K562 (cell line): ENCODE results near the gene RAB31. TPM values are rescaled to one million over a fixed set of nuclear protein-coding genes. Genes with fewer than 3 reads are reported as not detected.

Source experiments
- ATAC-seq: fragments of 200-7000 bp; cut with Tn5 transposase; 3 replicates; pipeline ENCODE4 v1.9.1; 2020; ENCODE audit warnings: moderate library complexity
- BruUV-seq: library from RNA; stranded (reverse); fragments of 400-500 nt; replicated peaks from 2 replicates; lab custom pipeline; 2021; lab: Mats Ljungman, UMichigan
- CTCF ChIA-PET: fragments of 300-600 bp; formaldehyde crosslinking; extraction: SDS; loops from one replicate; lab custom pipeline; 2021; ENCODE audit warnings: low intra/inter-chr PET ratio; lab: Yijun Ruan, JAX
- POLR2A ChIA-PET: fragments of 300-600, 350-650 bp; sonication (Branson Sonifier 250); formaldehyde crosslinking; extraction: SDS; loops from one replicate; lab custom pipeline; 2021; ENCODE audit warnings: antibody characterized with exemption, inconsistent platforms; lab: Yijun Ruan, JAX
- DNase-seq, 4 experiments: peaks; one replicate each; pipeline versions ENCODE4 v3.0.0 to v3.0.0-alpha.2; 2011 to 2018; ENCODE audit warnings: low spot score in 3 of 4, mixed read lengths in 3 of 4; ENCODE audit errors: extremely low read depth in 1 of 4
- FAIRE-seq: peaks from 2 replicates; lab custom pipeline; 2011; peaks lifted over from hg19 to GRCh38; lab: Jason Lieb, UNC
- H2AFZ ChIP-seq: 2 replicates; pipeline ENCODE4 v1.6.0; 2011; ENCODE audit warnings: low read depth, low read length, control low read depth, inconsistent platforms
- H3K27ac ChIP-seq: fragments of 200-600 bp; 3 replicates; pipeline ENCODE4 v1.8.0; 2011; ENCODE audit warnings: low read depth, mild to moderate bottlenecking, control low read depth, inconsistent platforms, low read length, moderate library complexity, mixed read lengths; ENCODE audit errors: extremely low read depth
- H3K27me3 ChIP-seq, 2 experiments: fragments of 300-600 bp in 1 of 2; 2 replicates in 1 of 2; 3 replicates in 1 of 2; pipeline versions ENCODE4 v1.6.0 to v1.8.0; 2011; ENCODE audit warnings: inconsistent platforms in 2 of 2, low read length in 2 of 2, mild to moderate bottlenecking in 1 of 2, mixed read lengths in 1 of 2, moderate library complexity in 1 of 2; ENCODE audit not compliant: control insufficient read depth in 2 of 2, insufficient read depth in 2 of 2
- H3K36me3 ChIP-seq: fragments of 300-600 bp; 3 replicates; pipeline ENCODE4 v1.8.0; 2011; ENCODE audit warnings: mild to moderate bottlenecking, low read length, inconsistent platforms; ENCODE audit not compliant: control insufficient read depth, insufficient read depth
- H3K4me1 ChIP-seq, 2 experiments: fragments of 200-600 bp in 1 of 2; replicated peaks in 1 of 2; 2 replicates in 1 of 2; 3 replicates in 1 of 2; pipeline versions ENCODE4 v1.5.1 to v1.8.0; 2011; ENCODE audit warnings: inconsistent platforms in 2 of 2, low read length in 2 of 2, mild to moderate bottlenecking in 1 of 2, mixed read lengths in 1 of 2, moderate library complexity in 1 of 2; ENCODE audit not compliant: control insufficient read depth in 2 of 2, insufficient read depth in 2 of 2
- H3K4me2 ChIP-seq: 2 replicates; pipeline ENCODE4 v1.6.1; 2011; ENCODE audit warnings: low read length, control low read depth, inconsistent platforms, mixed read lengths; ENCODE audit not compliant: insufficient read depth
- H3K4me3 ChIP-seq: fragments of 200-600 bp; sonication (generic), shearing (Covaris generic); 2 replicates; pipeline ENCODE4 v1.5.1; 2016; ENCODE audit warnings: control low read depth, inconsistent platforms
- H3K79me2 ChIP-seq: fragments of 200-600 bp; 3 replicates; pipeline ENCODE4 v1.8.0; 2011; ENCODE audit warnings: low read length, inconsistent platforms; ENCODE audit not compliant: control insufficient read depth, insufficient read depth
- H3K9ac ChIP-seq, 2 experiments: 2 replicates each; pipeline versions ENCODE4 v1.6.0 to v1.6.1; 2011; ENCODE audit warnings: low read depth in 2 of 2, low read length in 2 of 2, control low read depth in 1 of 2, inconsistent platforms in 1 of 2, mild to moderate bottlenecking in 1 of 2, mixed read lengths in 1 of 2; ENCODE audit not compliant: insufficient read depth in 1 of 2
- H3K9me1 ChIP-seq: one replicate; pipeline ENCODE4 v1.6.0; 2011; ENCODE audit warnings: inconsistent platforms, mild to moderate bottlenecking, low read length, moderate library complexity; ENCODE audit not compliant: control insufficient read depth, insufficient read depth
- H3K9me3 ChIP-seq: replicated peaks from 2 replicates; pipeline ENCODE4 v1.5.1; 2011; ENCODE audit warnings: low read depth, low read length, inconsistent platforms; ENCODE audit not compliant: control insufficient read depth, insufficient read depth
- H4K20me1 ChIP-seq: replicated peaks from 2 replicates; pipeline ENCODE4 v1.6.1; 2011; ENCODE audit warnings: low read length, inconsistent platforms, mixed read lengths; ENCODE audit not compliant: control insufficient read depth, insufficient read depth
- ETV6 ChIP-seq, 3 experiments: fragments of 150-350 bp in 1 of 3; sonication (generic) in 1 of 3; formaldehyde crosslinking in 1 of 3; IDR thresholded peaks; 2 replicates each; pipeline versions ENCODE4 v1.6.1 to v1.8.0; 2014 to 2022; ENCODE audit warnings: borderline replicate concordance in 2 of 3, low read depth in 2 of 3, antibody characterized with exemption in 1 of 3, low read length in 1 of 3, mild to moderate bottlenecking in 1 of 3, missing genetic modification reagents in 1 of 3
- FOXA3 ChIP-seq, 2 experiments: fragments of 450-650 bp in 1 of 2; sonication (generic) in 1 of 2; formaldehyde crosslinking; IDR thresholded peaks in 1 of 2; conservative IDR thresholded peaks in 1 of 2; 2 replicates each; pipeline versions ENCODE4 v1.4.0 to v1.8.0; 2020 to 2022; ENCODE audit warnings: mild to moderate bottlenecking in 2 of 2, missing genetic modification reagents in 1 of 2
- JUN ChIP-seq, 2 experiments: sonication (generic) in 1 of 2; formaldehyde crosslinking in 1 of 2; IDR thresholded peaks; 2 replicates each; pipeline versions ENCODE4 v1.6.1 to v1.8.0; 2012 to 2022; ENCODE audit warnings: borderline replicate concordance in 2 of 2, mild to moderate bottlenecking in 2 of 2, improper control_type of control experiment in 1 of 2, low read depth in 1 of 2, low read length in 1 of 2, missing genetic modification reagents in 1 of 2
- KLF1 ChIP-seq: fragments of 450-650 bp; IDR thresholded peaks from 2 replicates; pipeline ENCODE4 v1.6.1; 2016; ENCODE audit warnings: missing genetic modification characterization, missing compliant biosample characterization
- MEIS2 ChIP-seq: fragments of 450-650 bp; IDR thresholded peaks from 2 replicates; pipeline ENCODE4 v1.6.1; 2014; ENCODE audit warnings: mild to moderate bottlenecking; ENCODE audit not compliant: partially characterized antibody
- MXI1 ChIP-seq: IDR thresholded peaks from 2 replicates; pipeline ENCODE4 v1.6.1; 2011; ENCODE audit warnings: low read depth, mild to moderate bottlenecking, improper control_type of control experiment, low read length
- NR2C2 ChIP-seq, 2 experiments: fragments of 200-800 bp in 1 of 2; sonication (Bioruptor generic) in 1 of 2; sonication (generic) in 1 of 2; formaldehyde crosslinking in 1 of 2; IDR thresholded peaks; 2 replicates each; pipeline versions ENCODE4 v1.6.1 to v1.8.0; 2016 to 2022; ENCODE audit warnings: mild to moderate bottlenecking in 1 of 2, missing compliant biosample characterization in 1 of 2, missing genetic modification characterization in 1 of 2, missing genetic modification reagents in 1 of 2
- ZNF644 ChIP-seq: fragments of 200-800 bp; sonication (Bioruptor generic); IDR thresholded peaks from 2 replicates; pipeline ENCODE4 v1.6.1; 2016; ENCODE audit warnings: low read depth, missing genetic modification characterization, missing compliant biosample characterization
- whole genome bisulfite sequencing: fragments of 100-300 bp; shearing (Covaris generic); methylation state at CpG from one replicate; pipeline ENCODE4 v1.1.6; 2016; ENCODE audit warnings: low coverage, mixed read lengths; ENCODE audit not compliant: insufficient coverage; ENCODE audit errors: missing lambda C conversion rate; 5-methylcytosine and 5-hydroxymethylcytosine counted together
- in situ Hi-C: fragments of 300-500 bp; cut with MboI; formaldehyde crosslinking; loops from 4 replicates; pipeline ENCODE4 v1.15.0; 2018; ENCODE audit warnings: inconsistent platforms, mixed read lengths
- intact Hi-C: fragments of 100-400 bp; cut with micrococcal nuclease; formaldehyde crosslinking; loops from 2 replicates; pipeline ENCODE4 v1.14.2; 2022
- polyA plus RNA-seq, 8 experiments: library from polyadenylated mRNA; depleted of rRNA in 4 of 8; stranded (reverse) in 5 of 8; unstranded in 3 of 8; fragments of >200 nt; fragmentation: Nextera tagmentation in 2 of 8; fragmentation: Illumina TruSeq in 1 of 8; extraction: Ambion mirVana in 2 of 8; extraction: Trizol in 1 of 8; gene quantifications; 2 replicates each; pipeline versions ENCODE4 v1.2.1 to v1.2.3, GENCODE V29; 2011 to 2014; ENCODE audit warnings: inconsistent platforms in 1 of 8, missing spikeins in 1 of 8
- total RNA-seq, 7 experiments: library from RNA; depleted of rRNA in 6 of 7; stranded (reverse); fragments of >200 nt in 6 of 7; fragmentation: Illumina TruSeq in 2 of 7; extraction: Trizol in 2 of 7; gene quantifications; 2 replicates each; pipeline versions ENCODE4 v1.2.1 to v1.2.3, GENCODE V29; 2011 to 2021; ENCODE audit warnings: low replicate concordance in 1 of 7
- TF ChIP-seq, protein P1 (sequence below), 2 experiments: IDR thresholded peaks in 1 of 2; conservative IDR thresholded peaks in 1 of 2; 2 replicates each; pipeline ENCODE4 v1.6.1; 2016; ENCODE audit warnings: low read depth in 2 of 2, mild to moderate bottlenecking in 1 of 2, missing compliant biosample characterization in 1 of 2, missing genetic modification characterization in 1 of 2, moderate library complexity in 1 of 2
- TF ChIP-seq, protein P2 (sequence below): sonication (generic); formaldehyde crosslinking; IDR thresholded peaks from 2 replicates; pipeline ENCODE4 v1.8.0; 2022; ENCODE audit warnings: mild to moderate bottlenecking, missing genetic modification reagents

RAB31 gene
- total and polyA plus RNA-seq, 9 of the 15 experiments (the other 6 are each of a cell fraction or from before 2014, with no cell fraction given) = 20.7 to 70.4 (median 41.3) TPM

DNA sequence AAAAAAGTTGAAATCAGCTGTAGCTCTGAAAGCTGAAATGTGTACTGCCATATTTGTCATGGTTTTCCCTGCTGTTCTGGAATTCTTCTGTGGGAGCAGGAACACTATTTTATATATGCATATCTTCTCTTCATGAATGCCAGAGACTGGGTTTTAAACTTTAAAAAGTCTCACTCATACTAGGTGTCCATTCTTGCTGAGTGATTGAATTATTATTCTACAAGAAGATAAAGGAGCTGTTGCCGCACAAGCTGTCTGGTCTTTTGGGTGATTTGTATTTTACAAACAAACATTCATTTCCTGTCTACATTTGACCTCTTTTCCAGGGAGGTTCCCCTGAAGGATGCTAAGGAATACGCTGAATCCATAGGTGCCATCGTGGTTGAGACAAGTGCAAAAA lies 137.2 kb downstream of the RAB31 start:
- peaks cover 5% of the 10 kb centered on the region; the same call in 1 of the 3 replicates for H3K79me2 ChIP-seq
- no peak for ATAC-seq
- no peak overlapping the region for H3K27ac ChIP-seq
- H3K27me3 ChIP-seq = no peaks in the 10 kb centered on the region
- FAIRE-seq = no peak
- no peaks in the 10 kb centered on the region for H3K9me1 ChIP-seq
- no peak overlapping the region for H3K4me3 ChIP-seq
- intact Hi-C loops = no loop called here
- no peak overlapping the region for H2AFZ ChIP-seq
- in situ Hi-C loops = no loop called here
- H3K4me2 ChIP-seq = no peak overlapping the region
- no peaks in the 10 kb centered on the region for H3K9me3 ChIP-seq
- TF ChIP-seq KLF1 (tag) = no peak
- TF ChIP-seq, protein P1, sequence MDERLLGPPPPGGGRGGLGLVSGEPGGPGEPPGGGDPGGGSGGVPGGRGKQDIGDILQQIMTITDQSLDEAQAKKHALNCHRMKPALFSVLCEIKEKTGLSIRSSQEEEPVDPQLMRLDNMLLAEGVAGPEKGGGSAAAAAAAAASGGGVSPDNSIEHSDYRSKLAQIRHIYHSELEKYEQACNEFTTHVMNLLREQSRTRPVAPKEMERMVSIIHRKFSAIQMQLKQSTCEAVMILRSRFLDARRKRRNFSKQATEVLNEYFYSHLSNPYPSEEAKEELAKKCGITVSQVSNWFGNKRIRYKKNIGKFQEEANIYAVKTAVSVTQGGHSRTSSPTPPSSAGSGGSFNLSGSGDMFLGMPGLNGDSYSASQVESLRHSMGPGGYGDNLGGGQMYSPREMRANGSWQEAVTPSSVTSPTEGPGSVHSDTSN (CRISPR knock-in tag; IDR thresholded peaks at IDR 0.05; ENCODE audit: low read depth) = no peak
- TF ChIP-seq, protein P1 (tag; conservative IDR thresholded peaks at IDR 0.05; ENCODE audit: low read depth) = peak; percentile 85
- TF ChIP-seq JUN (IDR thresholded peaks at IDR 0.05; ENCODE audit: borderline replicate concordance, low read depth, low read length) = no peak
- TF ChIP-seq JUN (CRISPR knock-in tag; IDR thresholded peaks at IDR 0.05; ENCODE audit: borderline replicate concordance) = no peak
- no peak for TF ChIP-seq NR2C2 (CRISPR knock-in tag; IDR thresholded peaks at IDR 0.05)
- no peak for TF ChIP-seq NR2C2 (tag; IDR thresholded peaks at IDR 0.05)
- TF ChIP-seq, protein P2, sequence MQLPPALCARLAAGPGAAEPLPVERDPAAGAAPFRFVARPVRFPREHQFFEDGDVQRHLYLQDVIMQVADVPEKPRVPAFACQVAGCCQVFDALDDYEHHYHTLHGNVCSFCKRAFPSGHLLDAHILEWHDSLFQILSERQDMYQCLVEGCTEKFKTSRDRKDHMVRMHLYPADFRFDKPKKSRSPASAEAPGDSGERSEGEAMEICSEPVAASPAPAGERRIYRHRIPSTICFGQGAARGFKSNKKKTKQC (CRISPR knock-in tag) = no peak
- TF ChIP-seq FOXA3 (CRISPR knock-in tag; conservative IDR thresholded peaks at IDR 0.05 in 1 of 2, IDR thresholded peaks at IDR 0.05 in 1 of 2) = 0 out of 4 replicates have a peak, but pooled peaks of 1 of the 2 experiments have one; percentile 4
- no peak for TF ChIP-seq ETV6 (IDR thresholded peaks at IDR 0.05; ENCODE audit: borderline replicate concordance in 1 of 2, low read depth in 2 of 2, low read length in 1 of 2)
- TF ChIP-seq ETV6 (CRISPR knock-in tag; IDR thresholded peaks at IDR 0.05; ENCODE audit: borderline replicate concordance) = no peak
- TF ChIP-seq ZNF644 (tag) = no peak
- no peak for TF ChIP-seq MXI1
- peak; percentile 83 for TF ChIP-seq MEIS2
- TF ChIP-seq, all 486 proteins: peak for 3
- DNase-seq = no peak
- no peaks in the 10 kb centered on the region for H4K20me1 ChIP-seq
- POLR2A ChIA-PET = interaction anchor here (0.6 to 2.9 kb wide), 8 partner anchors 12 to 79 kb away, joined by 3 to 13 read pairs (median 3); no protein-coding TSS in a partner anchor
- peaks cover 11 to 41% of the 10 kb centered on the region in 2 experiments for H3K4me1 ChIP-seq
- no peak overlapping the region for H3K9ac ChIP-seq
- CTCF ChIA-PET = no interaction called here
- no TSS peak for BruUV-seq
- peaks cover 24% of the 10 kb centered on the region for H3K36me3 ChIP-seq
- 59% methylated on average over 3 of the region's 3 CpGs for WGBS
